Pancreas (tissue), 10 donors: ENCODE data around the gene NHSL1. TPM values are rescaled to one million over a fixed set of nuclear protein-coding genes. Genes with fewer than 3 reads are reported as not detected.

Source experiments
- ATAC-seq, 4 donors: fragments of 200-7000 bp; cut with Tn5 transposase; one replicate each; pipeline versions ENCODE4 v1.8.0 to v1.9.1; 2020; ENCODE audit warnings: mild to moderate bottlenecking in 4 of 4, moderate library complexity in 4 of 4
- DNase-seq, 6 donors: peaks; one replicate each; pipeline ENCODE4 v3.0.0-alpha.2; 2020
- FAIRE-seq: peaks from 2 replicates; lab custom pipeline; 2012; peaks lifted over from hg19 to GRCh38; lab: Jason Lieb, UNC
- H3K27ac ChIP-seq, 4 donors: fragments of 200-600 bp; sonication (generic); 1 replicate in 3 of 4; 2 replicates in 1 of 4; pipeline versions ENCODE4 v1.5.0 to v1.8.0; 2020
- H3K27me3 ChIP-seq, 4 donors: fragments of 200-600 bp; one replicate each; pipeline ENCODE4 v1.8.0; 2021
- H3K36me3 ChIP-seq, 3 donors: fragments of 200-600 bp; sonication (generic) in 1 of 3; one replicate each; pipeline versions ENCODE4 v1.5.0 to v1.8.0; 2020 to 2021
- H3K4me1 ChIP-seq, 3 donors: fragments of 200-600 bp; one replicate each; pipeline ENCODE4 v1.8.0; 2021
- H3K4me3 ChIP-seq, 4 donors: fragments of 200-600 bp; sonication (generic) in 2 of 4; one replicate each; pipeline versions ENCODE4 v1.5.0 to v1.8.0; 2020 to 2021
- H3K9me3 ChIP-seq, 4 donors: fragments of 200-600 bp; one replicate each; pipeline ENCODE4 v1.8.0; 2021
- CTCF ChIP-seq, 4 donors: fragments of 200-600 bp; sonication (generic) in 3 of 4; IDR thresholded peaks; one replicate each; pipeline versions ENCODE4 v1.5.0 to v1.8.0; 2021; ENCODE audit warnings: antibody characterized with exemption in 4 of 4
- WGBS, 2 donors: extraction: QIAGEN DNeasy Blood & Tissue Kit; methylation state at CpG; one replicate each; pipeline ENCODE4 v1.1.7; 2013; 5-methylcytosine and 5-hydroxymethylcytosine counted together
- intact Hi-C, 3 donors: fragments of 100-400 bp; cut with DNase I; formaldehyde crosslinking; loops; one replicate each; pipeline versions ENCODE4 v1.11.1 to v1.14.2; 2022
- polyA plus RNA-seq, 2 donors: library from polyadenylated mRNA; stranded (reverse); fragments of 200-250 nt; gene quantifications; one replicate each; pipeline ENCODE4 v1.2.3, GENCODE V29; 2013
- total RNA-seq, 6 donors: library from RNA; stranded (reverse); fragmentation: NEBNext Ultra II Directional in 4 of 6; extraction: Animal tissue kit (Norgen Biotek cat#: 25700) in 4 of 6; gene quantifications; one replicate each; pipeline versions ENCODE4 v1.2.1 to v1.2.4, GENCODE V29; 2021 to 2023
- donor health status: healthy with polysubstance abuse.
- donor health status: DM: no; HTN: no; CAD: no; lungs with moderate emphysema.
- donor health status: DM: no; HTN: no; CAD: no.
- donor health status: control.
- donor health status: control.
- donor health status: Bipolar disorder and iron deficiency.
- donor health status: DM: yes; HTN: yes; CAD: no.
- donor health status: DM: no; HTN: no; CAD: no.
- donor health status: DM: no; HTN: no; CAD: no.
- donor health status: DM: yes; HTN: yes; CAD: no.

The NHSL1 gene
- total and polyA plus RNA-seq, 8 donors = 3.5 to 16.3 (median 8.9) TPM

GRCh38 chr6:138410048-138410735, 89.1 kb downstream of the NHSL1 start:
- Histone ChIP-seq H3K9me3 (no peaks in the 10 kb centered on the region), H3K27ac (no peak overlapping the region), H3K27me3 (no peaks in the 10 kb centered on the region), H3K4me3 (no peak overlapping the region), H3K4me1 (peaks cover 0 to 15% (median 7%) of the 10 kb centered on the region in 3 donors), H3K36me3 (peaks cover 0 to 61% (median 18%) of the 10 kb centered on the region in 3 donors)
- no peak for TF ChIP-seq CTCF (IDR thresholded peaks at IDR 0.05)
- 84 to 88% methylated on average over 8 of the region's 8 CpGs for WGBS, 2 donors
- no peak for FAIRE-seq
- intact Hi-C loops = loop anchor here in 1 of 3 donors (10.0 kb wide), 1 partner anchor 355 kb away; no protein-coding TSS in a partner anchor
- ATAC-seq = peak in 1 of 4 donors; percentile 19
- no peak for DNase-seq

DNA sequence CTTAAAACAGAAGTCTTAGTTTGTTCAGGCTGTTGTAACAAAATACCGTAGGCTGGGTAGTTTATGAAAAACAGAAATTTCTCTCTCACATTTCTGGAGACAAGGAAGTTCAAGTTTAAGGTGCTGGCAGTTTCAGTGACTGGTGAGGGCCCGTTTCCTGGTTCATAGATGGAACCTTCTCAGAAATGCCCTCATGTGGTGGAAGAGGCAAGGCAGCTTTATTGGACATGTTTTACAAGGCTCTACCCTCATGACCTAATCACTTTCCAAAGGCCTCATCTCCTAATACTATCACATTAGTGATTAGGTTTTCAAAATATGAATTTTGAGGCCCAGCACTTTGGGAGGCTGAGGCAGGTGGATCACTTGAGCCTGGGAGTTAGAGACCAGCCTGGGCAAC, 92.9 kb downstream of the NHSL1 start:
- ATAC-seq = no peak
- intact Hi-C loops = no loop called here
- peak overlapping the region in 1 of 4 donors; percentile 94 for H3K27ac ChIP-seq
- no peak for TF ChIP-seq CTCF (IDR thresholded peaks at IDR 0.05)
- peaks cover 0 to 16% (median 7%) of the 10 kb centered on the region in 3 donors for H3K4me1 ChIP-seq
- no peak for FAIRE-seq
- peaks cover 0 to 42% (median 6%) of the 10 kb centered on the region in 3 donors for H3K36me3 ChIP-seq
- no peaks in the 10 kb centered on the region for H3K27me3 ChIP-seq
- H3K4me3 ChIP-seq = no peak overlapping the region
- DNase-seq = no peak
- WGBS, 2 donors = 78 to 89% methylated on average over 2 of the region's 2 CpGs
- H3K9me3 ChIP-seq = no peaks in the 10 kb centered on the region

DNA sequence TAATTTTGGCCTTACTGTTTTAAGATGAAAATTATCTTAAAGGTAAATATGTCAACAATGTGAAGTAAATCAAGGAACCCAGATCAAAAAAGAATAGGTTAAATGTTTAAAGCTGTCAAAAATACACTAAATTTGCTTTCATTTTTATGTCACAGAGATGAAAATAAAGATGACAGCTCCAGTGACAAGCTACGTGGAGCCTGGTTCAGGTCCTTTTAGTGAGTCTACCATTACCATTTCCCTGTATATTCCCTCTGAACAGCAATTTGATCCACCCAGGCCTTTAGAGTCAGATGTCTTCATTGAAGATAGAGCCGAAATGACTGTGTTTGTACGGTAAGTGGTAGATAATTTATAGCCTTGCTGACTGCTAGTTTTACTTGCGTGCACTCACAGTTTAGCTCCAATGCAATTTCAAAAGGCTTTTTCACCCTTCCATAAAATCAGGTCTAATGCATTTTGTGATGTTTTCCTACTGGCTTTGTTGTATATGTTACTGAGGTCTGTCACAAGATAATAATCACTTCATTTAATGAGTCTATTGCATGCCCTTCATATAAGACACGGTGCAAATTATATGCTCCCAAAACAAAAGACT, 93.4 kb downstream of the NHSL1 start:
- Histone ChIP-seq H3K4me1 (peaks cover 0 to 16% (median 7%) of the 10 kb centered on the region in 3 donors), H3K36me3 (peaks cover 0 to 37% (median 6%) of the 10 kb centered on the region in 3 donors), H3K27ac (peak overlapping the region in 1 of 4 donors; percentile 94), H3K27me3 (no peaks in the 10 kb centered on the region), H3K9me3 (no peaks in the 10 kb centered on the region), H3K4me3 (no peak overlapping the region)
- no peak for TF ChIP-seq CTCF (IDR thresholded peaks at IDR 0.05)
- ATAC-seq (no peak), DNase-seq (no peak), FAIRE-seq (no peak)
- intact Hi-C loops = no loop called here
- WGBS, 2 donors = 84 to 89% methylated on average over 5 of the region's 5 CpGs

- peak overlapping the region; percentile 74 to 86 (median 79) for H3K4me3 ChIP-seq
- 2% methylated on average over 35 of the region's 35 CpGs for WGBS, 2 donors
- no peak for TF ChIP-seq CTCF (IDR thresholded peaks at IDR 0.05)
- FAIRE-seq (no peak), ATAC-seq (peak in 3 of 4 donors; percentile 0 to 5 (median 3)), DNase-seq (peak in 5 of 6 donors; percentile 15 to 68 (median 48))
- peaks cover 0 to 11% (median 7%) of the 10 kb centered on the region in 3 donors for H3K4me1 ChIP-seq
- H3K9me3 ChIP-seq = no peaks in the 10 kb centered on the region
- H3K27ac ChIP-seq = peak overlapping the region; percentile 84 to 95 (median 92)
- H3K36me3 ChIP-seq = peaks cover 0 to 33% (median 6%) of the 10 kb centered on the region in 3 donors
- no peaks in the 10 kb centered on the region for H3K27me3 ChIP-seq
- intact Hi-C loops = no loop called here
Observed at GRCh38 chr6:138404666-138405337, 94.5 kb downstream of the NHSL1 start.
